Transverse colon (tissue), 4 donors: ENCODE results near the gene RHOBTB3. TPM values are rescaled to one million over a fixed set of nuclear protein-coding genes. Genes with fewer than 3 reads are reported as not detected.
A peak's percentile ranks its signal among the peaks of the same experiment; 100 is the strongest.

ENCODE experiments used
- DNase-seq: peaks from one replicate; pipeline ENCODE4 v3.0.0-alpha.2; 2019
- H3K27ac ChIP-seq, 4 donors: fragments of 200-600 bp; sonication (generic); 2 replicates each; pipeline ENCODE4 v1.5.1; 2016 to 2018; ENCODE audit warnings: inconsistent platforms in 4 of 4
- H3K27me3 ChIP-seq: fragments of 200-600 bp; sonication (generic); 2 replicates; pipeline ENCODE4 v1.5.1; 2017; ENCODE audit warnings: inconsistent platforms
- H3K36me3 ChIP-seq, 4 donors: fragments of 200-600 bp; sonication (generic); 2 replicates each; pipeline ENCODE4 v1.5.1; 2017 to 2019; ENCODE audit warnings: inconsistent platforms in 4 of 4
- H3K4me1 ChIP-seq, 4 donors: fragments of 200-600 bp; sonication (generic); 2 replicates each; pipeline ENCODE4 v1.5.1; 2017 to 2020; ENCODE audit warnings: inconsistent platforms in 4 of 4
- H3K4me3 ChIP-seq, 4 donors: fragments of 200-600 bp; sonication (generic); 1 replicate in 1 of 4; 2 replicates in 3 of 4; pipeline versions ENCODE4 v1.5.1 to v1.6.1; 2017 to 2019; ENCODE audit warnings: inconsistent platforms in 4 of 4
- H3K9me3 ChIP-seq, 2 donors: fragments of 200-600 bp; sonication (generic); 2 replicates each; pipeline ENCODE4 v1.5.1; 2017 to 2019; ENCODE audit warnings: inconsistent platforms in 2 of 2
- EP300 ChIP-seq: sonication (generic); formaldehyde crosslinking; IDR thresholded peaks from one replicate; pipeline ENCODE4 v1.6.1; 2017; ENCODE audit warnings: antibody characterized with exemption, low read depth
- POLR2A ChIP-seq: fragments of 450-650 bp; IDR thresholded peaks from one replicate; pipeline ENCODE4 v1.6.1; 2016; ENCODE audit warnings: antibody characterized with exemption, mild to moderate bottlenecking, moderate library complexity
- POLR2AphosphoS5 ChIP-seq, 3 donors: sonication (generic); formaldehyde crosslinking; IDR thresholded peaks; one replicate each; pipeline ENCODE4 v1.6.1; 2016; ENCODE audit warnings: antibody characterized with exemption in 3 of 3
- WGBS, 2 donors: methylation state at CpG; one replicate each; pipeline ENCODE4 v1.1.5; 2018; ENCODE audit warnings: low coverage in 1 of 2; 5-methylcytosine and 5-hydroxymethylcytosine counted together
- in situ Hi-C, 4 donors: fragments of 200-750 bp; cut with MboI; loops; one replicate each; pipeline versions ENCODE4 v1.15.0 to v1.15.1; 2017; ENCODE audit warnings: low sequenced_read_pairs in 3 of 4, low pct_ligation_motif_present in 1 of 4, low pct_unique_long_range_greater_than_20kb in 1 of 4
- intact Hi-C: fragments of 100-400 bp; cut with DNase I; formaldehyde crosslinking; loops from one replicate; pipeline ENCODE4 v1.15.1; 2023; ENCODE audit warnings: low total_unique reads
- total RNA-seq, 4 donors: library from RNA; depleted of rRNA; stranded (reverse); fragments of >200 nt; gene quantifications; one replicate each; pipeline ENCODE4 v1.1.0, GENCODE V29; 2016
- TF ChIP-seq, protein P1 (sequence below), 5 experiments: fragments of 200-600 bp in 3 of 5; fragments of 450-650 bp in 2 of 5; sonication (generic) in 3 of 5; IDR thresholded peaks; 1 replicate in 2 of 5; 2 replicates in 3 of 5; pipeline ENCODE4 v1.5.1; 2016 to 2017; ENCODE audit warnings: antibody characterized with exemption in 5 of 5, inconsistent platforms in 3 of 5, mild to moderate bottlenecking in 2 of 5, moderate library complexity in 1 of 5

Gene RHOBTB3
- total RNA-seq, 4 donors from 2014 or later = 53.0 to 143 (median 84.2) TPM

DNA sequence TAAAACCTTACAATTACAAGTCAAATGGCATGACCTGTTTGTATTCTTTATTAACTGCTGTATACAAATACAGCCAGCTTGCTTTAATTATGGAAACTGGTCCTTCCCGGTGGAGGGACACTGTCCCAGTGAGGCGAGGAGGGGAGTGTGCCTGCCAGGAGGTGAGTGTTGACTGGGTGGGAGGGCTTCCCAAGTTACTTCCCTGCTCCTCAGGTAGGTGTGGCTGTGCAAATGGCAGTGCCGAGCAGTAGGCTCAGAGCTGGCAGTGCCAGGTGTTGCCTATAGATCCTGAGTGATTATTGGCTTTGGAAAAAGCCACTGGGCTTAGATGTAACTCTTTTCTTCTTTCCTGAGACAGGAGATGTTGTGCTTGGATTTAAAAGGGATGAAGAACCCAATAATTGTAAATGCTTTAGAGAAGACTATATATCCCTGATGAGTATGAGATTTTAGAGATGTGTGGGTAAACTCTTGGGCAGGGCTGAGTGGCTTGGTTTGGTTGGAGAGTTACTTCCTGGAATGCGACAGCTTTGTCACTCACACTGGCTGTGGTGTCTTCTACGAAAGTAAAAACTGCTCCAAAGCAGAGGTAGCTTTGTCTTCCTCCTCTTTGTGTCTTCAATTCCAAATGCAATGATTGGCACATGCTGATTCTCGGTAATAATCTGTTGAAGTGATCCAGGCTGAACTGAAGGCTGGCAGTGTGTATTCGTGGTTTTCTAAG is 47.7 kb downstream of the RHOBTB3 start:
- H3K9me3 ChIP-seq = no peaks in the 10 kb centered on the region
- peaks cover 0 to 13% (median 2%) of the 10 kb centered on the region in 4 donors for H3K4me1 ChIP-seq
- in situ Hi-C loops (loop anchor here in 2 of 4 donors (5.0 kb wide), 2 partner anchors 68 to 112 kb away; no protein-coding TSS in a partner anchor), intact Hi-C loops (loop anchor here (10.0 kb wide), 1 partner anchor 114 kb away; no protein-coding TSS in a partner anchor)
- peak overlapping the region in 3 of 4 donors; percentile 5 to 58 (median 44) for H3K27ac ChIP-seq
- no peak for DNase-seq
- 45 to 75% methylated on average over 2 to 7 of the region's 7 CpGs for WGBS, 2 donors
- H3K27me3 ChIP-seq = no peaks in the 10 kb centered on the region
- TF ChIP-seq EP300 (no peak), POLR2AphosphoS5 (IDR thresholded peaks at IDR 0.05) (no peak), POLR2A (no peak)
- TF ChIP-seq, protein P1, sequence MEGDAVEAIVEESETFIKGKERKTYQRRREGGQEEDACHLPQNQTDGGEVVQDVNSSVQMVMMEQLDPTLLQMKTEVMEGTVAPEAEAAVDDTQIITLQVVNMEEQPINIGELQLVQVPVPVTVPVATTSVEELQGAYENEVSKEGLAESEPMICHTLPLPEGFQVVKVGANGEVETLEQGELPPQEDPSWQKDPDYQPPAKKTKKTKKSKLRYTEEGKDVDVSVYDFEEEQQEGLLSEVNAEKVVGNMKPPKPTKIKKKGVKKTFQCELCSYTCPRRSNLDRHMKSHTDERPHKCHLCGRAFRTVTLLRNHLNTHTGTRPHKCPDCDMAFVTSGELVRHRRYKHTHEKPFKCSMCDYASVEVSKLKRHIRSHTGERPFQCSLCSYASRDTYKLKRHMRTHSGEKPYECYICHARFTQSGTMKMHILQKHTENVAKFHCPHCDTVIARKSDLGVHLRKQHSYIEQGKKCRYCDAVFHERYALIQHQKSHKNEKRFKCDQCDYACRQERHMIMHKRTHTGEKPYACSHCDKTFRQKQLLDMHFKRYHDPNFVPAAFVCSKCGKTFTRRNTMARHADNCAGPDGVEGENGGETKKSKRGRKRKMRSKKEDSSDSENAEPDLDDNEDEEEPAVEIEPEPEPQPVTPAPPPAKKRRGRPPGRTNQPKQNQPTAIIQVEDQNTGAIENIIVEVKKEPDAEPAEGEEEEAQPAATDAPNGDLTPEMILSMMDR (IDR thresholded peaks at IDR 0.05) = no peak
- H3K4me3 ChIP-seq = no peak overlapping the region
- no peaks in the 10 kb centered on the region for H3K36me3 ChIP-seq

DNA sequence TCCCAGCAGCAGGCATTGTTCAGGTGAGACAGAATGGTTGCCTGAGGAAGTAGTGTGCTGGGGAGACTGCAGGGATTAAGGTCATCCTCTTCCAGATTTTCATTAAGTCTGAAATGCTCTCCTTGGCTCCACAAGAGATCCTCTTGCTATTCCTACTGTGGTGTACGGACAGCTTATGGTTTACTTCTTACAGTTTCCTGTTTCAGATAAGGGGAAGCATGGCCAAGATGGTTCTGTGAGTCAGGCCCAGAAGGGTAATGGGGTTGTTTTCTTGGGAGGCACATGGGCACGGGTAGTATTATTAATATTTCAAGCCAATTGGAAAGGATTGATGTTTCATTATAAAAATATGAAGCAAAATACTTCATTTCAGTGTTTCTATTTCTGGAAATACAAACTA is 48.5 kb downstream of the RHOBTB3 start:
- intact Hi-C loops (loop anchor here (2.0 to 10.0 kb wide), 2 partner anchors 67 to 115 kb away; no protein-coding TSS in a partner anchor), in situ Hi-C loops (loop anchor here in 3 of 4 donors (5.0 kb wide), 2 partner anchors 68 to 112 kb away; no protein-coding TSS in a partner anchor)
- TF ChIP-seq, protein P1 (IDR thresholded peaks at IDR 0.05) = no peak
- no peak for TF ChIP-seq EP300
- TF ChIP-seq POLR2A = no peak
- no peak for TF ChIP-seq POLR2AphosphoS5 (IDR thresholded peaks at IDR 0.05)
- Histone ChIP-seq H3K27ac (peak overlapping the region in 3 of 4 donors; percentile 5 to 58 (median 44)), H3K9me3 (no peaks in the 10 kb centered on the region), H3K36me3 (peaks cover 0 to 5% (median 0%) of the 10 kb centered on the region in 4 donors), H3K27me3 (no peaks in the 10 kb centered on the region), H3K4me3 (no peak overlapping the region), H3K4me1 (peaks cover 0 to 13% (median 2%) of the 10 kb centered on the region in 4 donors)
- 56 to 60% methylated on average over 2 of the region's 2 CpGs for WGBS, 2 donors
- DNase-seq = no peak

DNA sequence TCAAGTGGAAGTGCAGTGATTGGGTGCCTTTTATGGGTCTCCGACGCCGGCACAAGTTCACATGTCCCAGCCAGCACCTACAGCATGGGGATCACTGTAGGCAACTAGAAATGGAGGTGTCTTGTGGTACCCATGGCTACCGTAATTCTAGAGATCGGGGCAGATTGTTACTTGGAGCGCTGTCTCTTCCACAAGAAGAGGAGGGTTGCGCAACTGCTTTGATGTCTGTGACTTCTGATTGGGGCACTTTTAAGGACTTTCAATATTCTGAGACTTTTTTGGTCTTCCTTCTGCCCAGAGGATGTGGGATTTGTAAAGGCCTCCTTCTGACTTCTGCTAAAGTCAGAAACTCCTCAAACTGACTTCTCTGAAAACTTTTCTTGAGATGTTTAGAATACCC is 49.5 kb downstream of the RHOBTB3 start:
- H3K27ac ChIP-seq = peak overlapping the region; percentile 19 to 65 (median 42)
- H3K4me3 ChIP-seq = no peak overlapping the region
- intact Hi-C loops = loop anchor here (2.0 kb wide), 1 partner anchor 66 kb away; no protein-coding TSS in a partner anchor

More for the DNA sequence above, 49.5 kb downstream of the RHOBTB3 start:
- H3K4me1 ChIP-seq = peaks cover 0 to 13% (median 2%) of the 10 kb centered on the region in 4 donors
- in situ Hi-C loops = loop anchor here in 1 of 4 donors (5.0 kb wide), 1 partner anchor 67 kb away; no protein-coding TSS in a partner anchor
- DNase-seq = no peak
- TF ChIP-seq POLR2AphosphoS5 (IDR thresholded peaks at IDR 0.05) (no peak), EP300 (no peak), POLR2A (no peak)
- TF ChIP-seq, protein P1 (IDR thresholded peaks at IDR 0.05) = no peak
- H3K9me3 ChIP-seq = no peaks in the 10 kb centered on the region
- no peaks in the 10 kb centered on the region for H3K27me3 ChIP-seq
- peaks cover 0 to 5% (median 0%) of the 10 kb centered on the region in 4 donors for H3K36me3 ChIP-seq
- 92 to 100% methylated on average over 1 to 7 of the region's 7 CpGs for WGBS, 2 donors
